BJ (cell line): ENCODE data around the gene PGR. TPM values are rescaled to one million over a fixed set of nuclear protein-coding genes. Genes with fewer than 3 reads are reported as not detected.

ENCODE experiments used
- CTCF ChIA-PET: fragments of 350-600 bp; formaldehyde crosslinking; extraction: SDS; loops from one replicate; lab custom pipeline; 2021; ENCODE audit warnings: antibody characterized with exemption, inconsistent platforms; lab: Yijun Ruan, JAX
- POLR2A ChIA-PET: fragments of 300-600 bp; sonication (Branson Sonifier 250); formaldehyde crosslinking; extraction: SDS; loops from one replicate; lab custom pipeline; 2021; ENCODE audit warnings: antibody characterized with exemption; lab: Charles Lee
- DNase-seq: peaks from one replicate; pipeline ENCODE4 v3.0.0-alpha.2; 2011; ENCODE audit warnings: low read depth
- H3K27me3 ChIP-seq: 2 replicates; pipeline ENCODE4 v1.6.0; 2011; ENCODE audit warnings: low read length; ENCODE audit not compliant: control insufficient read depth, insufficient read depth
- H3K36me3 ChIP-seq: 2 replicates; pipeline ENCODE4 v1.5.1; 2011; ENCODE audit warnings: low read length; ENCODE audit not compliant: control insufficient read depth, insufficient read depth
- H3K4me3 ChIP-seq: 2 replicates; pipeline ENCODE4 v1.5.1; 2011; ENCODE audit warnings: low read depth, mild to moderate bottlenecking, control low read depth, low read length
- polyA plus RNA-seq: library from polyadenylated mRNA; depleted of rRNA; stranded (reverse); fragments of >200 nt; gene quantifications from 2 replicates; pipeline ENCODE4 v1.2.3, GENCODE V29; 2011
- TF ChIP-seq, protein P1 (sequence below): IDR thresholded peaks from 2 replicates; pipeline ENCODE4 v1.5.1; 2011; ENCODE audit warnings: low read depth, mild to moderate bottlenecking, control low read depth, inconsistent platforms, low read length, moderate library complexity; ENCODE audit not compliant: insufficient read depth

PGR gene
- polyA plus RNA-seq, 1 experiment = not detected

DNA sequence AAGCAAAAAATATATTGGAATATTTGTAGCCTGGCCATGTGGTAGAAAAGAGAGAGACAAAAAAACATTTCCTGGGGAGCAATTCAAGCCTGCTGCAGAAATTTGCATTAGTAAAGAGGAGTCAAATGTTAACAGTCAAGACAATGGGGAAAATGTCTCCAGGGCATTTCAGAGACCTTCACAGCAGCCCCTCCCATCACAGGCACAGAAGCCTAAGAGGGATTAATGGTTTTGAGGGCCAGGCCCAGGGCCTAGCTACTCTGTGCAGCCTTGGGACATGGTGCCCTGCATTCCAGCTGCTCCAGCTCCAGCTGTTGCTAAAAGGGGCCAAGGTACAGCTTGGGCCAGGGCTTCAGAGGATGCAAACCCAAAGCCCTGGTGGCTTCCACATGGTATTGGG lies 46.8 kb downstream of the PGR start:
- H3K4me3 ChIP-seq = no peak overlapping the region
- POLR2A ChIA-PET = no interaction called here
- no peaks in the 10 kb centered on the region for H3K36me3 ChIP-seq
- DNase-seq = no peak
- TF ChIP-seq, protein P1, sequence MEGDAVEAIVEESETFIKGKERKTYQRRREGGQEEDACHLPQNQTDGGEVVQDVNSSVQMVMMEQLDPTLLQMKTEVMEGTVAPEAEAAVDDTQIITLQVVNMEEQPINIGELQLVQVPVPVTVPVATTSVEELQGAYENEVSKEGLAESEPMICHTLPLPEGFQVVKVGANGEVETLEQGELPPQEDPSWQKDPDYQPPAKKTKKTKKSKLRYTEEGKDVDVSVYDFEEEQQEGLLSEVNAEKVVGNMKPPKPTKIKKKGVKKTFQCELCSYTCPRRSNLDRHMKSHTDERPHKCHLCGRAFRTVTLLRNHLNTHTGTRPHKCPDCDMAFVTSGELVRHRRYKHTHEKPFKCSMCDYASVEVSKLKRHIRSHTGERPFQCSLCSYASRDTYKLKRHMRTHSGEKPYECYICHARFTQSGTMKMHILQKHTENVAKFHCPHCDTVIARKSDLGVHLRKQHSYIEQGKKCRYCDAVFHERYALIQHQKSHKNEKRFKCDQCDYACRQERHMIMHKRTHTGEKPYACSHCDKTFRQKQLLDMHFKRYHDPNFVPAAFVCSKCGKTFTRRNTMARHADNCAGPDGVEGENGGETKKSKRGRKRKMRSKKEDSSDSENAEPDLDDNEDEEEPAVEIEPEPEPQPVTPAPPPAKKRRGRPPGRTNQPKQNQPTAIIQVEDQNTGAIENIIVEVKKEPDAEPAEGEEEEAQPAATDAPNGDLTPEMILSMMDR = no peak
- H3K27me3 ChIP-seq = no peaks in the 10 kb centered on the region
- CTCF ChIA-PET = no interaction called here

DNA sequence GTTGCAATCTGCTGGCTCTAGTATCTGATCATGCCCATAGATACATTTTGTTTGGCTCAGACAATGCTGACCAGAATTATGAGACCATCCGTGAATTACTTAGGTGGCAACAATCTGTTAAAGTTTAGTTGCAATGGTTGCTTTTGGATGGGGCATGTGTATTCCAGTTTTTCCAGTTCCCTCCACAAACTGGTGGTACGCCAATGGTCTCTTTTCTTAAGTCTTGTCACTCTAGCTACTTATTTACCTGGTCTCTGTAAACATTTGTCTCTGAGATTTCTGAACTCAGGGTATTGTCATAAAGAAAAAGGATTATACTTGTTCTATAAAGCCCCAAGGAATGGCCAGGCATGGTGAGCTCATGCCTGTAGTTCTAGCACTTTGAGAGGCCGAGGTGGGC lies 65.9 kb downstream of the PGR start:
- no peak for DNase-seq
- TF ChIP-seq, protein P1 = no peak
- ChIA-PET CTCF (no interaction called here), POLR2A (no interaction called here)
- no peak overlapping the region for H3K4me3 ChIP-seq
- no peaks in the 10 kb centered on the region for H3K36me3 ChIP-seq
- H3K27me3 ChIP-seq = no peaks in the 10 kb centered on the region

DNA sequence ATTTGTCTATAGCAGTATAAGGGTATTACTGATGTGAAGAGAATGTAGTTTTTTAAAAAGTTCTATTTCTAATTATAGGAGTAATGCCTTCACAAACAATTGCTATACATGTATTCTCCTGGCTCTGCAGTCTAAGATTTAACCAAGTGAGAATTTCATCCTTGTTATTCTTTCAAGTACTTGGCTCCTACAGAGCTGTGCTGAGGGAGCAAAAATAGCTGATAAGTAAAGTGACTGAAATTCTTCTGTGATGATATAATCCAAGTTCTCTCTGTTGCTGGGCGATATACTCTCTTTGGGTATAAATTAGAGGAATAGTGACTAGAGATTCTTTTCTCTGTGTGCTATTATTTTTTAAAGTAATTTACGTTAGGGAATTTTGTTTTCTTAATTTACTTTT lies 68.0 kb downstream of the PGR start:
- DNase-seq = no peak
- H3K27me3 ChIP-seq = no peaks in the 10 kb centered on the region
- H3K36me3 ChIP-seq = no peaks in the 10 kb centered on the region
- POLR2A ChIA-PET = no interaction called here
- H3K4me3 ChIP-seq = no peak overlapping the region
- TF ChIP-seq, protein P1 = no peak
- CTCF ChIA-PET = interaction anchor here (0.6 kb wide), 1 partner anchor 10 kb away, joined by 3 read pairs; no protein-coding TSS in a partner anchor

DNA sequence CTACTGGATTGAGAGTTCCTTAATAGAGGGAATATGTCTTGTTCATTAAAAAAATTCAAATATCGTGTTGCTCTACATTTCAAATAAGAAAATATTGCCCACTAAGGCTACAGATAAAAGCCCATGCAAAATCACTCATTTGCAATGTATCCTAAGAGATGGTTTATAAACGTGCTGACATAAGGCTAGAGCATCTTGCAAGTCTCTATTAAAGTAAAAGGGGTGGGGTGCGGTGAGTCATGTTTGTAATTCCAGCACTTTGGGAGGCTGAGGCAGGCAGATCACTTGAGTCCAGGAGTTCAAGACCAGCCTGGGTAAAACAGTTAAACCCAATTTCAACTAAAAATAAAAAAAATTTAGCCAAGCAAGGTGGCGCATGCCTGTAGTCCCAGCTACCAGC lies 70.3 kb downstream of the PGR start:
- H3K27me3 ChIP-seq = no peaks in the 10 kb centered on the region
- POLR2A ChIA-PET = no interaction called here
- H3K36me3 ChIP-seq = no peaks in the 10 kb centered on the region
- TF ChIP-seq, protein P1 = no peak
- CTCF ChIA-PET = no interaction called here
- no peak for DNase-seq
- H3K4me3 ChIP-seq = no peak overlapping the region

DNA sequence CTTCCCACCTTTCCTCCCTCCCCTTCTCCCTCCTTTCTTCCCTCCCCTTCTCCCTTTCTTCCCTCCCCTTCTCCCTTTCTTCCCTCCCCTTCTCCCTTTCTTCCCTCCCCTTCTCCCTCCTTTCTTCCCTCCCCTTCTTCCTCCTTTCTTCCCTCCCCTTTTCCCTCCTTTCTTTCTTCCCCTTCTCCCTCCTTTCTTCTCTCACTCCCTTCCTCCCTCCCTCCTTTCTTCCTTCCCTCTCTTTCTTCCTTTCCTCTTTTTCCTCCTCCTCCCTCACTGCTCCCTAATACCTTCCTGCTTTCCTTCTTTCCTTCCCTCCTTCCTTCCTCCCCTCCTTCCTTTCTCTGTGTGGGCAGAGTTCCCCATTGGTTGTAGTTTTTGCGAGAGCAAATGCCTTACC lies 76.1 kb downstream of the PGR start:
- TF ChIP-seq, protein P1 = no peak
- Histone ChIP-seq H3K27me3 (no peaks in the 10 kb centered on the region), H3K4me3 (no peak overlapping the region), H3K36me3 (no peaks in the 10 kb centered on the region)
- ChIA-PET POLR2A (no interaction called here), CTCF (interaction anchor here (0.7 kb wide), 1 partner anchor 27 kb away, joined by 3 read pairs; no protein-coding TSS in a partner anchor)
- DNase-seq = no peak
